ENCODE data around the gene TCFL5.

DNA sequence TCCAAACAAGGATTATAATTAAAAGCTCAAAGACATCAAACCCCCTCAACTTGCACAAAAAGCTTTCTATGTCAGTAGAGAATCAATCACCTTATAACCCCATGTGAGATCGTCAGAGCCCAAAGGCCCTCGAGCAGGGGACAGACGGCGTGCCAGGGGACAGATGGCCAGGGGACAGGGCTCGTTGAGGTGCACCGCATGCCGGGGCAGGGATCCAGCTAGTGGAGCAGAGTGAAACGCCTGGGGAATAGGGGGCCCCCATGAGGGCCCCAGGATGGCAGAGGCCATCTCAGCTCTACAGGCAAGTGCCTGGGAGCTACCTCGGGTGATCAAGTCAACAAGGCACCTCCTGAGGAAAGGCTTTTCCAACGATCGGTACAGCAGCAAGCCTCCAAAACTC is 36.0 kb upstream of the TCFL5 start:
- TF ChIP-seq, protein P1, sequence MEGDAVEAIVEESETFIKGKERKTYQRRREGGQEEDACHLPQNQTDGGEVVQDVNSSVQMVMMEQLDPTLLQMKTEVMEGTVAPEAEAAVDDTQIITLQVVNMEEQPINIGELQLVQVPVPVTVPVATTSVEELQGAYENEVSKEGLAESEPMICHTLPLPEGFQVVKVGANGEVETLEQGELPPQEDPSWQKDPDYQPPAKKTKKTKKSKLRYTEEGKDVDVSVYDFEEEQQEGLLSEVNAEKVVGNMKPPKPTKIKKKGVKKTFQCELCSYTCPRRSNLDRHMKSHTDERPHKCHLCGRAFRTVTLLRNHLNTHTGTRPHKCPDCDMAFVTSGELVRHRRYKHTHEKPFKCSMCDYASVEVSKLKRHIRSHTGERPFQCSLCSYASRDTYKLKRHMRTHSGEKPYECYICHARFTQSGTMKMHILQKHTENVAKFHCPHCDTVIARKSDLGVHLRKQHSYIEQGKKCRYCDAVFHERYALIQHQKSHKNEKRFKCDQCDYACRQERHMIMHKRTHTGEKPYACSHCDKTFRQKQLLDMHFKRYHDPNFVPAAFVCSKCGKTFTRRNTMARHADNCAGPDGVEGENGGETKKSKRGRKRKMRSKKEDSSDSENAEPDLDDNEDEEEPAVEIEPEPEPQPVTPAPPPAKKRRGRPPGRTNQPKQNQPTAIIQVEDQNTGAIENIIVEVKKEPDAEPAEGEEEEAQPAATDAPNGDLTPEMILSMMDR (conservative IDR thresholded peaks at IDR 0.05), result no peak
- no peak for TF ChIP-seq EZH2 (IDR thresholded peaks at IDR 0.05; ENCODE audit: low read depth)
